Bone marrow (tissue), 2 donors: ENCODE results near the gene ATP13A3.

ENCODE experiments used
- DNase-seq, 2 donors: peaks; one replicate each; lab custom pipeline; 2025; lab: John Stamatoyannopoulos, UW

The ATP13A3 gene

GRCh38 chr3:194439881-194440550 is 46.8 kb downstream of the ATP13A3 start:
- DNase-seq, result no peak

GRCh38 chr3:194434503-194434902 is 52.3 kb downstream of the ATP13A3 start:
- no peak for DNase-seq

- no peak for DNase-seq
Observed at GRCh38 chr3:194431554-194431953, 55.2 kb downstream of the ATP13A3 start.

- no peak for DNase-seq
Observed at GRCh38 chr3:194425399-194425798, 61.4 kb downstream of the ATP13A3 start.

- no peak for DNase-seq
Observed at GRCh38 chr3:194424953-194425352, 61.8 kb downstream of the ATP13A3 start.

GRCh38 chr3:194424373-194424772 is 62.4 kb downstream of the ATP13A3 start:
- DNase-seq, result no peak

- no peak for DNase-seq
Observed at GRCh38 chr3:194423317-194423716, 63.5 kb downstream of the ATP13A3 start.

GRCh38 chr3:194422188-194422587 is 64.6 kb downstream of the ATP13A3 start:
- DNase-seq, result no peak

GRCh38 chr3:194418671-194419070 is 68.1 kb downstream of the ATP13A3 start:
- DNase-seq, result no peak

- DNase-seq, result no peak
Observed at GRCh38 chr3:194407423-194407822, 79.4 kb downstream of the ATP13A3 start.

GRCh38 chr3:194405766-194406165 is 81.0 kb downstream of the ATP13A3 start:
- DNase-seq, result no peak

- peak in 1 of 2 donors; percentile 7 for DNase-seq
Observed at GRCh38 chr3:194404365-194405140, 82.2 kb downstream of the ATP13A3 start.

- no peak for DNase-seq
Observed at GRCh38 chr3:194401868-194402329, 84.9 kb downstream of the ATP13A3 start.

GRCh38 chr3:194401346-194401745 is 85.5 kb downstream of the ATP13A3 start:
- DNase-seq, result no peak

- no peak for DNase-seq
Observed at GRCh38 chr3:194399874-194400411, 86.9 kb downstream of the ATP13A3 start.

- no peak for DNase-seq
Observed at GRCh38 chr3:194399166-194399565, 87.6 kb downstream of the ATP13A3 start, which contains the start of gene GP5. Gene GP5 (minus strand): TSS chr3:194399266. CDS start chr3:194398282, 984 bp downstream.

- DNase-seq, result no peak
Observed at GRCh38 chr3:194397757-194398312, 89.0 kb downstream of the ATP13A3 start.

- DNase-seq, result peak in 1 of 2 donors; percentile 6
Observed at GRCh38 chr3:194396859-194397756, 89.7 kb downstream of the ATP13A3 start.

- no peak for DNase-seq
Observed at GRCh38 chr3:194396539-194396858, 90.3 kb downstream of the ATP13A3 start.

- peak in 1 of 2 donors; percentile 65 for DNase-seq
Observed at GRCh38 chr3:194395778-194396538, 90.8 kb downstream of the ATP13A3 start.

GRCh38 chr3:194395212-194395611 is 91.6 kb downstream of the ATP13A3 start:
- DNase-seq, result no peak
